A673 (cell line): Measurements from ENCODE around the gene PI4K2A. TPM values are rescaled to one million over a fixed set of nuclear protein-coding genes. Genes with fewer than 3 reads are reported as not detected.
"Not testable (repeated sequence)": the region's sequence is repeated elsewhere in the genome, so short reads cannot be mapped to it uniquely, and the experiment has no call there.

ENCODE experiments used
- BruUV-seq: library from RNA; stranded (reverse); fragments of 400-500 nt; replicated peaks from 2 replicates; lab custom pipeline; 2021; lab: Mats Ljungman, UMichigan
- CTCF ChIA-PET: fragments of 300-600 bp; sonication (Branson Sonifier 250); formaldehyde crosslinking; loops from one replicate; lab custom pipeline; 2022; ENCODE audit warnings: antibody characterized with exemption; lab: Charles Lee
- POLR2A ChIA-PET: fragments of 300-600 bp; sonication (Branson Sonifier 250); formaldehyde crosslinking; loops from one replicate; lab custom pipeline; 2022; ENCODE audit warnings: antibody characterized with exemption; ENCODE audit not compliant: low non-redundant PET; lab: Charles Lee
- DNase-seq: peaks from one replicate; pipeline ENCODE4 v3.0.0-alpha.2; 2015; ENCODE audit warnings: low spot score
- H3K27ac ChIP-seq: fragments of 200-600 bp; sonication (generic); 2 replicates; pipeline ENCODE4 v1.5.1; 2016; ENCODE audit warnings: mixed run types, low read depth, mild to moderate bottlenecking, mixed read lengths, antibody characterized with exemption, low read length; ENCODE audit not compliant: poor library complexity, severe bottlenecking
- H3K27me3 ChIP-seq: fragments of 200-600 bp; sonication (generic); replicated peaks from 2 replicates; pipeline ENCODE4 v1.6.1; 2017; ENCODE audit warnings: mixed run types, low read depth, mild to moderate bottlenecking, mixed read lengths, antibody characterized with exemption, low read length; ENCODE audit not compliant: insufficient read depth, poor library complexity
- H3K36me3 ChIP-seq: fragments of 200-600 bp; sonication (generic); 2 replicates; pipeline ENCODE4 v1.6.1; 2016; ENCODE audit warnings: mixed run types, mild to moderate bottlenecking, mixed read lengths, antibody characterized with exemption, low read length; ENCODE audit not compliant: insufficient read depth, poor library complexity, severe bottlenecking
- H3K4me1 ChIP-seq: fragments of 200-600 bp; sonication (generic); 2 replicates; pipeline ENCODE4 v1.6.1; 2017; ENCODE audit warnings: mixed run types, mild to moderate bottlenecking, mixed read lengths, antibody characterized with exemption, low read length; ENCODE audit not compliant: insufficient read depth, poor library complexity, severe bottlenecking
- H3K4me3 ChIP-seq: fragments of 200-600 bp; sonication (generic); 2 replicates; pipeline ENCODE4 v1.5.1; 2016; ENCODE audit warnings: low read depth, mixed run types, mild to moderate bottlenecking, mixed read lengths, low read length; ENCODE audit not compliant: poor library complexity, severe bottlenecking
- H3K9me3 ChIP-seq: fragments of 200-600 bp; sonication (generic); 2 replicates; pipeline ENCODE4 v1.6.1; 2016; ENCODE audit warnings: mixed run types, low read depth, mild to moderate bottlenecking, mixed read lengths, antibody characterized with exemption, low read length; ENCODE audit not compliant: poor library complexity, severe bottlenecking
- EZH2 ChIP-seq: fragments of 200-600 bp; sonication (generic); IDR thresholded peaks from 2 replicates; pipeline ENCODE4 v1.6.1; 2017; ENCODE audit warnings: borderline replicate concordance, low read depth, mild to moderate bottlenecking, mixed read lengths, antibody characterized with exemption, low read length; ENCODE audit not compliant: poor library complexity, severe bottlenecking
- intact Hi-C: fragments of 100-400 bp; cut with micrococcal nuclease; formaldehyde crosslinking; loops from one replicate; pipeline ENCODE4 v1.10.0; 2022; ENCODE audit not compliant: unreplicated experiment
- total RNA-seq: library from RNA; stranded (reverse); gene quantifications from 2 replicates; pipeline ENCODE4 v1.2.3, GENCODE V29; 2021
- TF ChIP-seq, protein P1 (sequence below): fragments of 300-800, 200-600 bp; sonication (generic); conservative IDR thresholded peaks from 2 replicates; pipeline ENCODE4 v1.5.1; 2017; ENCODE audit warnings: low read depth, mild to moderate bottlenecking, antibody characterized with exemption, low read length, moderate library complexity, mixed read lengths

Gene PI4K2A
- total RNA-seq, 1 experiment from 2014 or later, result 23.6 TPM

GRCh38 chr10:97682042-97682441 lies 41.6 kb downstream of the PI4K2A start:
- H3K27me3 ChIP-seq, result no peaks in the 10 kb centered on the region
- intact Hi-C loops, result no loop called here
- H3K4me3 ChIP-seq, result no peak overlapping the region
- no peak for DNase-seq
- no TSS peak for BruUV-seq
- H3K9me3 ChIP-seq, result no peaks in the 10 kb centered on the region
- CTCF ChIA-PET, result no interaction called here
- H3K4me1 ChIP-seq, result no peaks in the 10 kb centered on the region
- H3K36me3 ChIP-seq, result no peaks in the 10 kb centered on the region
- POLR2A ChIA-PET, result no interaction called here
- TF ChIP-seq, protein P1, sequence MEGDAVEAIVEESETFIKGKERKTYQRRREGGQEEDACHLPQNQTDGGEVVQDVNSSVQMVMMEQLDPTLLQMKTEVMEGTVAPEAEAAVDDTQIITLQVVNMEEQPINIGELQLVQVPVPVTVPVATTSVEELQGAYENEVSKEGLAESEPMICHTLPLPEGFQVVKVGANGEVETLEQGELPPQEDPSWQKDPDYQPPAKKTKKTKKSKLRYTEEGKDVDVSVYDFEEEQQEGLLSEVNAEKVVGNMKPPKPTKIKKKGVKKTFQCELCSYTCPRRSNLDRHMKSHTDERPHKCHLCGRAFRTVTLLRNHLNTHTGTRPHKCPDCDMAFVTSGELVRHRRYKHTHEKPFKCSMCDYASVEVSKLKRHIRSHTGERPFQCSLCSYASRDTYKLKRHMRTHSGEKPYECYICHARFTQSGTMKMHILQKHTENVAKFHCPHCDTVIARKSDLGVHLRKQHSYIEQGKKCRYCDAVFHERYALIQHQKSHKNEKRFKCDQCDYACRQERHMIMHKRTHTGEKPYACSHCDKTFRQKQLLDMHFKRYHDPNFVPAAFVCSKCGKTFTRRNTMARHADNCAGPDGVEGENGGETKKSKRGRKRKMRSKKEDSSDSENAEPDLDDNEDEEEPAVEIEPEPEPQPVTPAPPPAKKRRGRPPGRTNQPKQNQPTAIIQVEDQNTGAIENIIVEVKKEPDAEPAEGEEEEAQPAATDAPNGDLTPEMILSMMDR, result no peak
- no peak for TF ChIP-seq EZH2
- H3K27ac ChIP-seq, result no peak overlapping the region

GRCh38 chr10:97683556-97684367 lies 43.3 kb downstream of the PI4K2A start:
- no peak for DNase-seq
- TF ChIP-seq, protein P1, result no peak
- no peak for TF ChIP-seq EZH2
- H3K9me3 ChIP-seq, result no peaks in the 10 kb centered on the region
- BruUV-seq, result no TSS peak
- no peak overlapping the region for H3K4me3 ChIP-seq
- no peak overlapping the region for H3K27ac ChIP-seq
- intact Hi-C loops, result no loop called here
- POLR2A ChIA-PET, result interaction anchor here (0.7 kb wide), 1 partner anchor 44 kb away, joined by 3 read pairs; no protein-coding TSS in a partner anchor
- CTCF ChIA-PET, result interaction anchor here (0.7 kb wide), 1 partner anchor 25 kb away, joined by 3 read pairs; no protein-coding TSS in a partner anchor
- H3K36me3 ChIP-seq, result no peaks in the 10 kb centered on the region
- peaks cover 9% of the 10 kb centered on the region for H3K4me1 ChIP-seq
- H3K27me3 ChIP-seq, result no peaks in the 10 kb centered on the region

- H3K27ac ChIP-seq, H3K4me3 ChIP-seq, CTCF ChIA-PET: not testable (repeated sequence)
These were observed 43.9 kb downstream of the PI4K2A start for GRCh38 chr10:97684368-97684713.

More at GRCh38 chr10:97684368-97684713, 43.9 kb downstream of the PI4K2A start:
- DNase-seq, H3K27me3 ChIP-seq, BruUV-seq, H3K36me3 ChIP-seq, H3K9me3 ChIP-seq, intact Hi-C loops, H3K4me1 ChIP-seq: not testable (repeated sequence)
- POLR2A ChIA-PET, result interaction anchor here (0.7 kb wide), 1 partner anchor 44 kb away, joined by 3 read pairs; no protein-coding TSS in a partner anchor
